ENCODE measurements around the gene ADARB2. TPM values are rescaled to one million over a fixed set of nuclear protein-coding genes. Genes with fewer than 3 reads are reported as not detected.

Gene ADARB2
- total RNA-seq, 4 donors from 2014 or later = 0.80 to 4.9 (median 2.3) TPM

DNA sequence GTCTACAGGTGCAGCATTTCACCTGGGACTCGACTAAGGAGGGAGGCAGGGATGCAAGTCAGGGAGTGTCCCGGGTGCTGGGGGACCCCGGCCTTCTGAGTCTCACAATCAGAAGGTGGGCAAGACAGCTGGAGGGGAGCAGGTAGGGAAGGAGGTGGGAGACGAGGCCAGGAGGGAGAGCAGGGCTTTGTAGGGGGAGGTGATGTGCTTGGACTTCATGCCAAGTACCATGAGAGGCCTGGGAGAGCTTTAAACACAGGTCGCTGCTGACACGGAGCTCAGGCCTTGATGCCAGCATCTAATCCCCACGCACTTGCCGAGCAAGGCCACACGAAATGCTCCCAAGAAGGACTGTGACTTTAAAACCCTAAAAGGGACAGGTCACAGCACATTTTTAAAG, 244.7 kb downstream of the ADARB2 start:
- Histone ChIP-seq H3K27ac (no peak overlapping the region), H3K9me3 (no peaks in the 10 kb centered on the region), H3K4me3 (no peak overlapping the region), H3K27me3 (no peaks in the 10 kb centered on the region), H3K36me3 (no peaks in the 10 kb centered on the region), H3K4me1 (no peaks in the 10 kb centered on the region)
- DNase-seq = no peak
- 40 to 85% methylated on average over 1 to 9 of the region's 9 CpGs for WGBS, 2 donors (ENCODE audit: low coverage in 1 of 2)
- intact Hi-C loops (cut with DNase I; ENCODE audit: low total_unique reads) (no loop called here), in situ Hi-C loops (cut with MboI; ENCODE audit: low pct_ligation_motif_present in 1 of 4, low pct_unique_long_range_greater_than_20kb in 1 of 4, low sequenced_read_pairs in 3 of 4) (no loop called here)
- TF ChIP-seq POLR2A (IDR thresholded peaks at IDR 0.05) (no peak), EP300 (IDR thresholded peaks at IDR 0.05; ENCODE audit: low read depth) (no peak), POLR2AphosphoS5 (IDR thresholded peaks at IDR 0.05) (no peak)
- TF ChIP-seq, protein P1, sequence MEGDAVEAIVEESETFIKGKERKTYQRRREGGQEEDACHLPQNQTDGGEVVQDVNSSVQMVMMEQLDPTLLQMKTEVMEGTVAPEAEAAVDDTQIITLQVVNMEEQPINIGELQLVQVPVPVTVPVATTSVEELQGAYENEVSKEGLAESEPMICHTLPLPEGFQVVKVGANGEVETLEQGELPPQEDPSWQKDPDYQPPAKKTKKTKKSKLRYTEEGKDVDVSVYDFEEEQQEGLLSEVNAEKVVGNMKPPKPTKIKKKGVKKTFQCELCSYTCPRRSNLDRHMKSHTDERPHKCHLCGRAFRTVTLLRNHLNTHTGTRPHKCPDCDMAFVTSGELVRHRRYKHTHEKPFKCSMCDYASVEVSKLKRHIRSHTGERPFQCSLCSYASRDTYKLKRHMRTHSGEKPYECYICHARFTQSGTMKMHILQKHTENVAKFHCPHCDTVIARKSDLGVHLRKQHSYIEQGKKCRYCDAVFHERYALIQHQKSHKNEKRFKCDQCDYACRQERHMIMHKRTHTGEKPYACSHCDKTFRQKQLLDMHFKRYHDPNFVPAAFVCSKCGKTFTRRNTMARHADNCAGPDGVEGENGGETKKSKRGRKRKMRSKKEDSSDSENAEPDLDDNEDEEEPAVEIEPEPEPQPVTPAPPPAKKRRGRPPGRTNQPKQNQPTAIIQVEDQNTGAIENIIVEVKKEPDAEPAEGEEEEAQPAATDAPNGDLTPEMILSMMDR (IDR thresholded peaks at IDR 0.05) = no peak

DNA sequence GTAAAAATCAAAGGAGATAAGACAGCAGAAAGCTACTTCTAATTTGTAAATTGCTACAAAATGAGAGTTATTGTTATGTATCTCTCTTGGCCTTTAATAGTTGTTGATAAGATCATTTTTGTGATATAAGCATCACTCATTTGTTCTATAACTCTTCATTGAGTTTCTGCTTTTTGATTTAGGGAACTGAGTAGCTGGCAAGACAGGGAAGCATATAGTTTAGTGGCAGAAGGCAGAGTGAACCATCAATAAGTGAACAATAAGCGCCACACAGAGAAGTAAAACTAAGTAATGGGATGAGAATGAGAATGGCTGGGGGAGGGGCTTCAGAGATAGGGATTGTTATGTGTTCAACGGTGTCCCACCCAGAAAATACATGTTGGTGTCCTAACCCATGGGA, 245.4 kb downstream of the ADARB2 start:
- WGBS, 2 donors (ENCODE audit: low coverage in 1 of 2) = 59 to 80% methylated on average over 2 of the region's 2 CpGs
- Histone ChIP-seq H3K9me3 (no peaks in the 10 kb centered on the region), H3K36me3 (no peaks in the 10 kb centered on the region), H3K27ac (no peak overlapping the region), H3K4me1 (no peaks in the 10 kb centered on the region), H3K4me3 (no peak overlapping the region), H3K27me3 (no peaks in the 10 kb centered on the region)
- no peak for DNase-seq
- intact Hi-C loops (cut with DNase I; ENCODE audit: low total_unique reads) (no loop called here), in situ Hi-C loops (cut with MboI; ENCODE audit: low pct_ligation_motif_present in 1 of 4, low pct_unique_long_range_greater_than_20kb in 1 of 4, low sequenced_read_pairs in 3 of 4) (no loop called here)
- TF ChIP-seq, protein P1 (IDR thresholded peaks at IDR 0.05) = no peak
- TF ChIP-seq POLR2AphosphoS5 (IDR thresholded peaks at IDR 0.05) = no peak
- no peak for TF ChIP-seq EP300 (IDR thresholded peaks at IDR 0.05; ENCODE audit: low read depth)
- TF ChIP-seq POLR2A (IDR thresholded peaks at IDR 0.05) = no peak

DNA sequence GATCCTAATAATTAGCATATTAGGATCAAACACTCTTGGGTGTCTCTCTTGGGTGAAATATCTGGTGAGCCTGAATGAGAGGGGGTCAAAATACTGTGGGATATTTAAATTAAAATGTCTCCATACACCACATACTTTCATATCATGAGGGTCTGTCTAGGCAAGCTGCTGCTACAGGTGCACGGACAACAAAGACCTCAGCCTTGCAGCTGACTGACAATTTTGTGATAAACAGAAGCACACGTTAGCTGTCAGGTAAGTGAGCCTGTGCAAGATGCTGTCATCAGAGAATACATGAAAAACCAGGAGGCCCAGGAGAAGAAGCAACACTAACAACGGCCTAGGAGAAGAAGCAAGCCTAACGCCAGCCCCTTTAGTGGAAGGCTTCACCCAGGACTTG, 247.5 kb downstream of the ADARB2 start:
- Histone ChIP-seq H3K9me3 (no peaks in the 10 kb centered on the region), H3K27me3 (no peaks in the 10 kb centered on the region), H3K4me1 (no peaks in the 10 kb centered on the region), H3K36me3 (no peaks in the 10 kb centered on the region), H3K4me3 (no peak overlapping the region), H3K27ac (no peak overlapping the region)
- WGBS, 2 donors (ENCODE audit: low coverage in 1 of 2) = 87% methylated on average over 4 of the region's 4 CpGs; no CpG with 5 or more reads in 1 of the 2 donors
- DNase-seq = no peak
- TF ChIP-seq POLR2AphosphoS5 (IDR thresholded peaks at IDR 0.05) = no peak
- TF ChIP-seq POLR2A (IDR thresholded peaks at IDR 0.05) = no peak
- TF ChIP-seq, protein P1 (IDR thresholded peaks at IDR 0.05) = no peak
- no peak for TF ChIP-seq EP300 (IDR thresholded peaks at IDR 0.05; ENCODE audit: low read depth)
- intact Hi-C loops (cut with DNase I; ENCODE audit: low total_unique reads) = no loop called here
- in situ Hi-C loops (cut with MboI; ENCODE audit: low pct_ligation_motif_present in 1 of 4, low pct_unique_long_range_greater_than_20kb in 1 of 4, low sequenced_read_pairs in 3 of 4) = no loop called here

DNA sequence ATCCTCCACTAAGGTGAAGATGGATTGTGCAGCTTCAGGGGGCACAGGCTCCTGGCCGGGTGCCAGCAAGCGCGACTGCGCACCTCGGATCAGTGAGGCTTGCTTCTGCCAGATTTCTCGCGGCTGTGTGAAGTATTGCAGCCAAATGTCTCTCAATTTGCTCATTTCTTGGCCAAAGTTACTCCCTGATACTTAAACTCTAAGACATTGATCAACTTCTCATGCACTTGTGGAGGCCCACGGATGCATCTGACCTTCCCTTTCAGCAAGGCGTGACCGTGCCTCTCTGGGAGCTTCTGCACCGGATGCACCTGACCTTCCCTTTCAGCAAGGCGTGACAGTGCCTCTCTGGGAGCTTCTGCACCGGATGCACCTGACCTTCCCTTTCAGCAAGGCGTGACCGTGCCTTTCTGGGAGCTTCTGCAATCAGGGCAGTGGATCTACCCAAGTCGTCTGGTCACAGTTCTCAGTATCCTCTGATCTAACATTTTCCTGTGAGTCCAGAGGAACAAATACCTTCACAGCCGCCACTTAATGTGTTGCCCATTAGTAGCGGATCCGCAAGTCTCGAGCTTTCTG, 248.3 kb downstream of the ADARB2 start:
- DNase-seq = peak; percentile 45
- Histone ChIP-seq H3K27me3 (no peaks in the 10 kb centered on the region), H3K4me1 (no peaks in the 10 kb centered on the region), H3K36me3 (no peaks in the 10 kb centered on the region), H3K4me3 (no peak overlapping the region), H3K9me3 (no peaks in the 10 kb centered on the region), H3K27ac (no peak overlapping the region)
- in situ Hi-C loops (cut with MboI; ENCODE audit: low pct_ligation_motif_present in 1 of 4, low pct_unique_long_range_greater_than_20kb in 1 of 4, low sequenced_read_pairs in 3 of 4) = no loop called here
- intact Hi-C loops (cut with DNase I; ENCODE audit: low total_unique reads) = no loop called here
- WGBS, 2 donors (ENCODE audit: low coverage in 1 of 2) = 81 to 85% methylated on average over 9 to 20 of the region's 20 CpGs
- TF ChIP-seq POLR2A (IDR thresholded peaks at IDR 0.05) = no peak
- TF ChIP-seq, protein P1 (IDR thresholded peaks at IDR 0.05) = no peak
- no peak for TF ChIP-seq EP300 (IDR thresholded peaks at IDR 0.05; ENCODE audit: low read depth)
- no peak for TF ChIP-seq POLR2AphosphoS5 (IDR thresholded peaks at IDR 0.05)
